Vagina (tissue), 2 donors: ENCODE results near the gene OBSL1. TPM values are rescaled to one million over a fixed set of nuclear protein-coding genes. Genes with fewer than 3 reads are reported as not detected.

Source experiments
- DNase-seq, 2 donors: peaks; one replicate each; pipeline ENCODE4 v3.0.0-alpha.2; 2017; ENCODE audit errors: extremely low spot score in 2 of 2
- H3K27ac ChIP-seq: fragments of 200-600 bp; sonication (generic); one replicate; pipeline ENCODE4 v1.5.1; 2019
- H3K27me3 ChIP-seq: fragments of 200-600 bp; sonication (generic); one replicate; pipeline ENCODE4 v1.5.1; 2019
- H3K36me3 ChIP-seq, 2 donors: fragments of 200-600 bp; sonication (generic); one replicate each; pipeline ENCODE4 v1.5.1; 2017 to 2019
- H3K4me1 ChIP-seq: fragments of 200-600 bp; sonication (generic); one replicate; pipeline ENCODE4 v1.5.1; 2019
- H3K4me3 ChIP-seq, 2 donors: fragments of 200-600 bp; sonication (generic); 1 replicate in 1 of 2; 2 replicates in 1 of 2; pipeline ENCODE4 v1.5.1; 2016 to 2019
- H3K9me3 ChIP-seq: fragments of 200-600 bp; sonication (generic); one replicate; pipeline ENCODE4 v1.5.1; 2019
- POLR2A ChIP-seq, 2 donors: fragments of 450-650 bp; IDR thresholded peaks; one replicate each; pipeline ENCODE4 v1.6.1; 2017; ENCODE audit warnings: antibody characterized with exemption in 2 of 2, mild to moderate bottlenecking in 2 of 2, moderate library complexity in 2 of 2
- POLR2AphosphoS5 ChIP-seq, 2 donors: sonication (generic); formaldehyde crosslinking; IDR thresholded peaks; one replicate each; pipeline ENCODE4 v1.9.0; 2017; ENCODE audit warnings: antibody characterized with exemption in 2 of 2, mild to moderate bottlenecking in 2 of 2, low read depth in 1 of 2; ENCODE audit not compliant: insufficient read depth in 1 of 2
- intact Hi-C: fragments of 100-400 bp; cut with DNase I; formaldehyde crosslinking; loops from one replicate; pipeline ENCODE4 v1.15.1; 2023
- total RNA-seq: library from RNA; depleted of rRNA; stranded (reverse); fragments of >200 nt; gene quantifications from one replicate; pipeline ENCODE4 v1.2.3, GENCODE V29; 2016
- TF ChIP-seq, protein P1 (sequence below), 3 experiments: fragments of 450-650 bp in 2 of 3; fragments of 200-600 bp in 1 of 3; sonication (generic) in 1 of 3; IDR thresholded peaks; one replicate each; pipeline ENCODE4 v1.5.1; 2017 to 2019; ENCODE audit warnings: antibody characterized with exemption in 3 of 3, mild to moderate bottlenecking in 2 of 3, moderate library complexity in 2 of 3

OBSL1 gene
- total RNA-seq, 1 donor from 2014 or later: 53.0 TPM

GRCh38 chr2:219557320-219557719 is 14.0 kb downstream of the OBSL1 start:
- TF ChIP-seq POLR2A (IDR thresholded peaks at IDR 0.05): no peak
- TF ChIP-seq, protein P1, sequence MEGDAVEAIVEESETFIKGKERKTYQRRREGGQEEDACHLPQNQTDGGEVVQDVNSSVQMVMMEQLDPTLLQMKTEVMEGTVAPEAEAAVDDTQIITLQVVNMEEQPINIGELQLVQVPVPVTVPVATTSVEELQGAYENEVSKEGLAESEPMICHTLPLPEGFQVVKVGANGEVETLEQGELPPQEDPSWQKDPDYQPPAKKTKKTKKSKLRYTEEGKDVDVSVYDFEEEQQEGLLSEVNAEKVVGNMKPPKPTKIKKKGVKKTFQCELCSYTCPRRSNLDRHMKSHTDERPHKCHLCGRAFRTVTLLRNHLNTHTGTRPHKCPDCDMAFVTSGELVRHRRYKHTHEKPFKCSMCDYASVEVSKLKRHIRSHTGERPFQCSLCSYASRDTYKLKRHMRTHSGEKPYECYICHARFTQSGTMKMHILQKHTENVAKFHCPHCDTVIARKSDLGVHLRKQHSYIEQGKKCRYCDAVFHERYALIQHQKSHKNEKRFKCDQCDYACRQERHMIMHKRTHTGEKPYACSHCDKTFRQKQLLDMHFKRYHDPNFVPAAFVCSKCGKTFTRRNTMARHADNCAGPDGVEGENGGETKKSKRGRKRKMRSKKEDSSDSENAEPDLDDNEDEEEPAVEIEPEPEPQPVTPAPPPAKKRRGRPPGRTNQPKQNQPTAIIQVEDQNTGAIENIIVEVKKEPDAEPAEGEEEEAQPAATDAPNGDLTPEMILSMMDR (IDR thresholded peaks at IDR 0.05): no peak
- no peak for TF ChIP-seq POLR2AphosphoS5 (IDR thresholded peaks at IDR 0.05; ENCODE audit: insufficient read depth in 1 of 2, low read depth in 1 of 2)
- DNase-seq: no peak
- intact Hi-C loops: no loop called here
- H3K9me3 ChIP-seq: no peaks in the 10 kb centered on the region
- H3K4me3 ChIP-seq: no peak overlapping the region
- H3K27me3 ChIP-seq: no peaks in the 10 kb centered on the region
- H3K27ac ChIP-seq: no peak overlapping the region
- H3K36me3 ChIP-seq: peaks cover 0 to 1% of the 10 kb centered on the region in 2 donors
- peaks cover 11% of the 10 kb centered on the region for H3K4me1 ChIP-seq

DNA sequence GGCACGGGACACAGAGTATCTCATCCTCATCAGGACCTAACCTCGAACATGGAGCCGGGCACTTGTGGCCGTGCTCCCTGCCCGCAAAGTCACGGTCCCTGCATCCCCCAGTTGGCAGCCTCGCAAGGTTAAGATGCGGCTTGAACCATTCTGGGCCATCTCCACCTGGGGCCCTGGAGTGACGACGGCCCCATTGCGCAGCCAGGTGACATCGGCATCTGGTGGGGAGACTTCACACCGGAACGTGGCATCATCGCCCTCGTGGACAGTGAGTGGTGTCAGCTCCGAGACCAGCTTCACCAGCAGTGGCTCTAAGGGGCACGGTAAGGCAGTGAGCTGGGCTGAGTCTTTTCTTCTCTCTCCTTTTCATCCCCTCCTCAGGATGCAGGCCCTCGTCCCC is 14.9 kb downstream of the OBSL1 start:
- intact Hi-C loops: no loop called here
- H3K4me3 ChIP-seq: no peak overlapping the region
- H3K4me1 ChIP-seq: peaks cover 20% of the 10 kb centered on the region
- no peaks in the 10 kb centered on the region for H3K27me3 ChIP-seq
- H3K36me3 ChIP-seq: no peaks in the 10 kb centered on the region
- H3K27ac ChIP-seq: no peak overlapping the region
- no peak for DNase-seq
- no peaks in the 10 kb centered on the region for H3K9me3 ChIP-seq
- TF ChIP-seq POLR2A (IDR thresholded peaks at IDR 0.05) (no peak), POLR2AphosphoS5 (IDR thresholded peaks at IDR 0.05; ENCODE audit: insufficient read depth in 1 of 2, low read depth in 1 of 2) (no peak)
- TF ChIP-seq, protein P1 (IDR thresholded peaks at IDR 0.05): no peak

GRCh38 chr2:219555956-219556355 is 15.4 kb downstream of the OBSL1 start:
- no peak overlapping the region for H3K27ac ChIP-seq
- intact Hi-C loops: no loop called here
- DNase-seq: no peak

GRCh38 chr2:219554350-219554749 is 17.0 kb downstream of the OBSL1 start:
- no peak overlapping the region for H3K4me3 ChIP-seq
- H3K4me1 ChIP-seq: peaks cover 23% of the 10 kb centered on the region
- H3K9me3 ChIP-seq: no peaks in the 10 kb centered on the region
- TF ChIP-seq, protein P1 (IDR thresholded peaks at IDR 0.05): no peak
- H3K27me3 ChIP-seq: no peaks in the 10 kb centered on the region
- intact Hi-C loops: no loop called here
- DNase-seq: no peak
- no peaks in the 10 kb centered on the region for H3K36me3 ChIP-seq
- H3K27ac ChIP-seq: no peak overlapping the region

More at GRCh38 chr2:219555956-219556355, 15.4 kb downstream of the OBSL1 start:
- Histone ChIP-seq H3K4me3 (no peak overlapping the region), H3K36me3 (no peaks in the 10 kb centered on the region), H3K27me3 (no peaks in the 10 kb centered on the region), H3K4me1 (peaks cover 23% of the 10 kb centered on the region), H3K9me3 (no peaks in the 10 kb centered on the region)
- no peak for TF ChIP-seq POLR2AphosphoS5 (IDR thresholded peaks at IDR 0.05; ENCODE audit: insufficient read depth in 1 of 2, low read depth in 1 of 2)
- TF ChIP-seq POLR2A (IDR thresholded peaks at IDR 0.05): no peak
- TF ChIP-seq, protein P1 (IDR thresholded peaks at IDR 0.05): no peak

- Histone ChIP-seq H3K27me3 (no peaks in the 10 kb centered on the region), H3K4me1 (peaks cover 23% of the 10 kb centered on the region), H3K4me3 (no peak overlapping the region), H3K36me3 (no peaks in the 10 kb centered on the region), H3K9me3 (no peaks in the 10 kb centered on the region), H3K27ac (no peak overlapping the region)
- no peak for DNase-seq
- intact Hi-C loops: no loop called here
- TF ChIP-seq, protein P1 (IDR thresholded peaks at IDR 0.05): no peak
- no peak for TF ChIP-seq POLR2A (IDR thresholded peaks at IDR 0.05)
- TF ChIP-seq POLR2AphosphoS5 (IDR thresholded peaks at IDR 0.05; ENCODE audit: insufficient read depth in 1 of 2, low read depth in 1 of 2): no peak
These were observed 17.8 kb downstream of the OBSL1 start for GRCh38 chr2:219553463-219553963.
